Panc1 (cell line): ENCODE data around the gene PIAS3.
A peak's percentile ranks its signal among the peaks of the same experiment; 100 is the strongest.

Experiments
- CTCF ChIP-seq: fragments of 450-650 bp; IDR thresholded peaks from 2 replicates; pipeline ENCODE4 v1.5.1; 2017; ENCODE audit warnings: mild to moderate bottlenecking
- TF ChIP-seq, protein P1 (sequence below), 2 experiments: IDR thresholded peaks; 2 replicates each; pipeline ENCODE4 v1.6.1; 2011 to 2012; ENCODE audit warnings: low read depth in 2 of 2, control low read depth in 1 of 2, low read length in 1 of 2, mild to moderate bottlenecking in 1 of 2, moderate library complexity in 1 of 2; ENCODE audit not compliant: insufficient read depth in 1 of 2

DNA sequence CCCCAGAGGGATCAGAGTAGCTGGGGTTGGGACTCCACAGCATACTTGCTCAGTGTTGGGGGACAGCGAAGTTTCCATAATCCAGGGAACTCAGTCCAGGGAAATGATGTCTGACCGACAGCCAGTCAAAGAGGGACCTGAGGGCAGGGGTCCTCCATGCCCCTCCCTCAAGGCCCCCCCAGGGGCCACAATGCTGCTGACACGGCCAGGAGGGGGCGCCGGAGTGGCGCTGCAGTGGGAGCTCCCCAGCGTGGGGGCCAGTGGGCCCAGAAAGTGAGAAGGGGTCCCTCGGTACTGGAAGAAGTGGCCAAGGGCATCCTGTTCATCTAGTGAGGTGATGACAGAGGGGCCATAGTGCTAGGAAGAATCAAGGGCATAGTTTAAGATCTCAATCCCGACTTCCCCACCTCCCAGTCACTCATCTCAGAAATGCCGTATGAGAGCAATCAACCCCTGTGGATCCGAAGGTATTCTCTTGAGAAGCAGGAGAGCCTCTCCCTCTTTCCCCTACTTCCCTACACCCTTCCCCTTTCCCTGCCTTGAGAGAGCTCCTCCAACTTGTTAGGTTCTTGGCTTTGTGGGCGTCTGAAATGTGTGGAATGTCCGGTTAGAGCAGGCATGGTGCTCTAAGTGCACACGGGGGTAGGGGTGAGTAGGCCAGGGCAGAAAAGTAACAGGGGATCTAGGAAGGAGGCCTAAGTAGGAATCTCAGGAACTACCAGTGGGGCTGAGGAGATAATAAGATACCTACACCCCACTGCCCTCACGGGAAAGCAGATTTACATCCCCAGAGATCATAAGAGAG is 9.3 kb downstream of the PIAS3 start:
- TF ChIP-seq, protein P1, sequence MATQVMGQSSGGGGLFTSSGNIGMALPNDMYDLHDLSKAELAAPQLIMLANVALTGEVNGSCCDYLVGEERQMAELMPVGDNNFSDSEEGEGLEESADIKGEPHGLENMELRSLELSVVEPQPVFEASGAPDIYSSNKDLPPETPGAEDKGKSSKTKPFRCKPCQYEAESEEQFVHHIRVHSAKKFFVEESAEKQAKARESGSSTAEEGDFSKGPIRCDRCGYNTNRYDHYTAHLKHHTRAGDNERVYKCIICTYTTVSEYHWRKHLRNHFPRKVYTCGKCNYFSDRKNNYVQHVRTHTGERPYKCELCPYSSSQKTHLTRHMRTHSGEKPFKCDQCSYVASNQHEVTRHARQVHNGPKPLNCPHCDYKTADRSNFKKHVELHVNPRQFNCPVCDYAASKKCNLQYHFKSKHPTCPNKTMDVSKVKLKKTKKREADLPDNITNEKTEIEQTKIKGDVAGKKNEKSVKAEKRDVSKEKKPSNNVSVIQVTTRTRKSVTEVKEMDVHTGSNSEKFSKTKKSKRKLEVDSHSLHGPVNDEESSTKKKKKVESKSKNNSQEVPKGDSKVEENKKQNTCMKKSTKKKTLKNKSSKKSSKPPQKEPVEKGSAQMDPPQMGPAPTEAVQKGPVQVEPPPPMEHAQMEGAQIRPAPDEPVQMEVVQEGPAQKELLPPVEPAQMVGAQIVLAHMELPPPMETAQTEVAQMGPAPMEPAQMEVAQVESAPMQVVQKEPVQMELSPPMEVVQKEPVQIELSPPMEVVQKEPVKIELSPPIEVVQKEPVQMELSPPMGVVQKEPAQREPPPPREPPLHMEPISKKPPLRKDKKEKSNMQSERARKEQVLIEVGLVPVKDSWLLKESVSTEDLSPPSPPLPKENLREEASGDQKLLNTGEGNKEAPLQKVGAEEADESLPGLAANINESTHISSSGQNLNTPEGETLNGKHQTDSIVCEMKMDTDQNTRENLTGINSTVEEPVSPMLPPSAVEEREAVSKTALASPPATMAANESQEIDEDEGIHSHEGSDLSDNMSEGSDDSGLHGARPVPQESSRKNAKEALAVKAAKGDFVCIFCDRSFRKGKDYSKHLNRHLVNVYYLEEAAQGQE (IDR thresholded peaks at IDR 0.05; ENCODE audit: insufficient read depth in 1 of 2, low read depth in 2 of 2, low read length in 1 of 2): no peak
- peak; percentile 82 for TF ChIP-seq CTCF
